ENCODE measurements around the gene MBD3L2B. TPM values are rescaled to one million over a fixed set of nuclear protein-coding genes. Genes with fewer than 3 reads are reported as not detected.

Gene MBD3L2B
- total and polyA plus RNA-seq, 9 of the 15 experiments (the other 6 are each of a cell fraction or from before 2014, with no cell fraction given): not detected

DNA sequence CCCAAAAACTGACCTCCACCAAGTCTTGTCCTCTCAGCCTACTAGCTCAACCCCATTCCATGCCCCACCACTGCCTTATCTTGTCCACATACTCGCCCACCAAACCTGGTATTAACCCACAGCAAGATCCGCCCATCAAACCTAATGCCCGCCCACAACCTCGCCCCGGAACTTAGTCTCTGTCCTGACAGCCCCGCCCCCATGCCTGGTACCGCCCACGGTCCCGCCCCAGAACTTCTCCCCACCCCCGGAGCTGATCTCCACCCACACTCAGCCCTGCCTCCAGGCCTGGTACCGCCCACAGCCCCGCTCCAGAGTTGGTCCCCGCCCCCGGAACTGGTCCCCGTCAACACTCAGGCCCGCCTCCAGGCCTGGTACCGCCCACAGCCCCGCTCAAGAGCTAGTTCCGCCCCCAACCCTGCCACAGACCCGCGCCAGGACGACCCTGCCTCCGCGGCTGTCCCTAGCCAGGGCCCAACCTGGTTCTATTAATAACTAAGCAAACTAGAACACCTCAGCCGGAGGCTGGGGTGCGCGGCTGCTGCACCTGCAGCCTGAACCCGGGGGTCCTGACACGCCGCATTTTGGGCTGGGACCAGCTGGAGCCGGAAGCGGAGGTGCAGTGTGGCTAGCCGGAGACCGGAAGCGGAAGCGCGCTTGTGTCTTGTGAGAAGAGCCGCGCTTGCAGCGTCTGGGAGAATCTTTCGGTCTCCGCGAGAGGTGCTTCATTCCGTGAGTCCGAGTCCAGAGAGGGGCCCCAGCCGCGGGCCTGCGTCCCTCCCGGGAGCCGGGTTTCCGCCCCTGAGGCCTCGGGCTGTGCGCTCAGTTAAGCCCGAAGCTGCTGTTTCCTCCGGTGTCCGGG, 48.0 kb upstream of the MBD3L2B start, which contains the start of gene ZNF557 (continued):
- TF ChIP-seq SMARCE1 (IDR thresholded peaks at IDR 0.05): no peak
- TF ChIP-seq, protein P1, sequence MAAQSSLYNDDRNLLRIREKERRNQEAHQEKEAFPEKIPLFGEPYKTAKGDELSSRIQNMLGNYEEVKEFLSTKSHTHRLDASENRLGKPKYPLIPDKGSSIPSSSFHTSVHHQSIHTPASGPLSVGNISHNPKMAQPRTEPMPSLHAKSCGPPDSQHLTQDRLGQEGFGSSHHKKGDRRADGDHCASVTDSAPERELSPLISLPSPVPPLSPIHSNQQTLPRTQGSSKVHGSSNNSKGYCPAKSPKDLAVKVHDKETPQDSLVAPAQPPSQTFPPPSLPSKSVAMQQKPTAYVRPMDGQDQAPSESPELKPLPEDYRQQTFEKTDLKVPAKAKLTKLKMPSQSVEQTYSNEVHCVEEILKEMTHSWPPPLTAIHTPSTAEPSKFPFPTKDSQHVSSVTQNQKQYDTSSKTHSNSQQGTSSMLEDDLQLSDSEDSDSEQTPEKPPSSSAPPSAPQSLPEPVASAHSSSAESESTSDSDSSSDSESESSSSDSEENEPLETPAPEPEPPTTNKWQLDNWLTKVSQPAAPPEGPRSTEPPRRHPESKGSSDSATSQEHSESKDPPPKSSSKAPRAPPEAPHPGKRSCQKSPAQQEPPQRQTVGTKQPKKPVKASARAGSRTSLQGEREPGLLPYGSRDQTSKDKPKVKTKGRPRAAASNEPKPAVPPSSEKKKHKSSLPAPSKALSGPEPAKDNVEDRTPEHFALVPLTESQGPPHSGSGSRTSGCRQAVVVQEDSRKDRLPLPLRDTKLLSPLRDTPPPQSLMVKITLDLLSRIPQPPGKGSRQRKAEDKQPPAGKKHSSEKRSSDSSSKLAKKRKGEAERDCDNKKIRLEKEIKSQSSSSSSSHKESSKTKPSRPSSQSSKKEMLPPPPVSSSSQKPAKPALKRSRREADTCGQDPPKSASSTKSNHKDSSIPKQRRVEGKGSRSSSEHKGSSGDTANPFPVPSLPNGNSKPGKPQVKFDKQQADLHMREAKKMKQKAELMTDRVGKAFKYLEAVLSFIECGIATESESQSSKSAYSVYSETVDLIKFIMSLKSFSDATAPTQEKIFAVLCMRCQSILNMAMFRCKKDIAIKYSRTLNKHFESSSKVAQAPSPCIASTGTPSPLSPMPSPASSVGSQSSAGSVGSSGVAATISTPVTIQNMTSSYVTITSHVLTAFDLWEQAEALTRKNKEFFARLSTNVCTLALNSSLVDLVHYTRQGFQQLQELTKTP (IDR thresholded peaks at IDR 0.05; ENCODE audit: low read depth in 1 of 2, partially characterized antibody in 2 of 2): peak in 1 of 2 experiments; percentile 27
- TF ChIP-seq BDP1 (IDR thresholded peaks at IDR 0.05; ENCODE audit: insufficient read depth, insufficient read length): no peak
- no peak for TF ChIP-seq CEBPB (tag; IDR thresholded peaks at IDR 0.05)
- TF ChIP-seq, protein P2, sequence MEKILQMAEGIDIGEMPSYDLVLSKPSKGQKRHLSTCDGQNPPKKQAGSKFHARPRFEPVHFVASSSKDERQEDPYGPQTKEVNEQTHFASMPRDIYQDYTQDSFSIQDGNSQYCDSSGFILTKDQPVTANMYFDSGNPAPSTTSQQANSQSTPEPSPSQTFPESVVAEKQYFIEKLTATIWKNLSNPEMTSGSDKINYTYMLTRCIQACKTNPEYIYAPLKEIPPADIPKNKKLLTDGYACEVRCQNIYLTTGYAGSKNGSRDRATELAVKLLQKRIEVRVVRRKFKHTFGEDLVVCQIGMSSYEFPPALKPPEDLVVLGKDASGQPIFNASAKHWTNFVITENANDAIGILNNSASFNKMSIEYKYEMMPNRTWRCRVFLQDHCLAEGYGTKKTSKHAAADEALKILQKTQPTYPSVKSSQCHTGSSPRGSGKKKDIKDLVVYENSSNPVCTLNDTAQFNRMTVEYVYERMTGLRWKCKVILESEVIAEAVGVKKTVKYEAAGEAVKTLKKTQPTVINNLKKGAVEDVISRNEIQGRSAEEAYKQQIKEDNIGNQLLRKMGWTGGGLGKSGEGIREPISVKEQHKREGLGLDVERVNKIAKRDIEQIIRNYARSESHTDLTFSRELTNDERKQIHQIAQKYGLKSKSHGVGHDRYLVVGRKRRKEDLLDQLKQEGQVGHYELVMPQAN (IDR thresholded peaks at IDR 0.05; ENCODE audit: borderline replicate concordance): peak; percentile 94
- 0 out of 2 replicates have a peak, but pooled peaks have one; percentile 24 for TF ChIP-seq DPF2 (IDR thresholded peaks at IDR 0.05)
- no peak for TF ChIP-seq ZNF354B (CRISPR knock-in tag; IDR thresholded peaks at IDR 0.05)
- TF ChIP-seq ZNF3 (CRISPR knock-in tag; IDR thresholded peaks at IDR 0.05): no peak
- peak; percentile 98 for TF ChIP-seq GABPA (tag; conservative IDR thresholded peaks at IDR 0.05; ENCODE audit: low read depth)
- TF ChIP-seq PPARD (CRISPR knock-in tag; IDR thresholded peaks at IDR 0.05): no peak
- TF ChIP-seq ETS2 (tag; IDR thresholded peaks at IDR 0.05; ENCODE audit: borderline replicate concordance, poor library complexity, severe bottlenecking): no peak
- TF ChIP-seq HIVEP1 (CRISPR knock-in tag; IDR thresholded peaks at IDR 0.05): no peak
- no peak for TF ChIP-seq ZNF212 (CRISPR knock-in tag; IDR thresholded peaks at IDR 0.05)
- TF ChIP-seq LCOR (CRISPR knock-in tag; IDR thresholded peaks at IDR 0.05): peak; percentile 76
- TF ChIP-seq, protein P3, sequence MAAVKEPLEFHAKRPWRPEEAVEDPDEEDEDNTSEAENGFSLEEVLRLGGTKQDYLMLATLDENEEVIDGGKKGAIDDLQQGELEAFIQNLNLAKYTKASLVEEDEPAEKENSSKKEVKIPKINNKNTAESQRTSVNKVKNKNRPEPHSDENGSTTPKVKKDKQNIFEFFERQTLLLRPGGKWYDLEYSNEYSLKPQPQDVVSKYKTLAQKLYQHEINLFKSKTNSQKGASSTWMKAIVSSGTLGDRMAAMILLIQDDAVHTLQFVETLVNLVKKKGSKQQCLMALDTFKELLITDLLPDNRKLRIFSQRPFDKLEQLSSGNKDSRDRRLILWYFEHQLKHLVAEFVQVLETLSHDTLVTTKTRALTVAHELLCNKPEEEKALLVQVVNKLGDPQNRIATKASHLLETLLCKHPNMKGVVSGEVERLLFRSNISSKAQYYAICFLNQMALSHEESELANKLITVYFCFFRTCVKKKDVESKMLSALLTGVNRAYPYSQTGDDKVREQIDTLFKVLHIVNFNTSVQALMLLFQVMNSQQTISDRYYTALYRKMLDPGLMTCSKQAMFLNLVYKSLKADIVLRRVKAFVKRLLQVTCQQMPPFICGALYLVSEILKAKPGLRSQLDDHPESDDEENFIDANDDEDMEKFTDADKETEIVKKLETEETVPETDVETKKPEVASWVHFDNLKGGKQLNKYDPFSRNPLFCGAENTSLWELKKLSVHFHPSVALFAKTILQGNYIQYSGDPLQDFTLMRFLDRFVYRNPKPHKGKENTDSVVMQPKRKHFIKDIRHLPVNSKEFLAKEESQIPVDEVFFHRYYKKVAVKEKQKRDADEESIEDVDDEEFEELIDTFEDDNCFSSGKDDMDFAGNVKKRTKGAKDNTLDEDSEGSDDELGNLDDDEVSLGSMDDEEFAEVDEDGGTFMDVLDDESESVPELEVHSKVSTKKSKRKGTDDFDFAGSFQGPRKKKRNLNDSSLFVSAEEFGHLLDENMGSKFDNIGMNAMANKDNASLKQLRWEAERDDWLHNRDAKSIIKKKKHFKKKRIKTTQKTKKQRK (IDR thresholded peaks at IDR 0.05; ENCODE audit: borderline replicate concordance, low read depth, low read length): no peak
- no peak for TF ChIP-seq FOSL1 (tag; conservative IDR thresholded peaks at IDR 0.05)
- TF ChIP-seq RFX7 (CRISPR knock-in tag; IDR thresholded peaks at IDR 0.05): no peak
- TF ChIP-seq WHSC1 (IDR thresholded peaks at IDR 0.05; ENCODE audit: low read length): no peak
- TF ChIP-seq NUFIP1 (IDR thresholded peaks at IDR 0.05; ENCODE audit: partially characterized antibody): no peak
- TF ChIP-seq NFE2 (IDR thresholded peaks at IDR 0.05; ENCODE audit: low read depth): no peak
